Erythroblast (primary cell): Measurements from ENCODE around the gene TNFSF13.
"Not testable (repeated sequence)": the region's sequence is repeated elsewhere in the genome, so short reads cannot be mapped to it uniquely, and the experiment has no call there.

Experiments
- DNase-seq, 2 experiments: peaks; one replicate each; lab custom pipeline; 2025; lab: John Stamatoyannopoulos, UW
- GATA1 ChIP-seq: IDR thresholded peaks from 2 replicates; pipeline ENCODE4 v1.6.1; 2011; ENCODE audit warnings: low read depth, mild to moderate bottlenecking, control low read depth, low read length, moderate library complexity
- POLR2A ChIP-seq: IDR thresholded peaks from 2 replicates; pipeline ENCODE4 v1.6.1; 2011; ENCODE audit warnings: mild to moderate bottlenecking, low read length

TNFSF13 gene

DNA sequence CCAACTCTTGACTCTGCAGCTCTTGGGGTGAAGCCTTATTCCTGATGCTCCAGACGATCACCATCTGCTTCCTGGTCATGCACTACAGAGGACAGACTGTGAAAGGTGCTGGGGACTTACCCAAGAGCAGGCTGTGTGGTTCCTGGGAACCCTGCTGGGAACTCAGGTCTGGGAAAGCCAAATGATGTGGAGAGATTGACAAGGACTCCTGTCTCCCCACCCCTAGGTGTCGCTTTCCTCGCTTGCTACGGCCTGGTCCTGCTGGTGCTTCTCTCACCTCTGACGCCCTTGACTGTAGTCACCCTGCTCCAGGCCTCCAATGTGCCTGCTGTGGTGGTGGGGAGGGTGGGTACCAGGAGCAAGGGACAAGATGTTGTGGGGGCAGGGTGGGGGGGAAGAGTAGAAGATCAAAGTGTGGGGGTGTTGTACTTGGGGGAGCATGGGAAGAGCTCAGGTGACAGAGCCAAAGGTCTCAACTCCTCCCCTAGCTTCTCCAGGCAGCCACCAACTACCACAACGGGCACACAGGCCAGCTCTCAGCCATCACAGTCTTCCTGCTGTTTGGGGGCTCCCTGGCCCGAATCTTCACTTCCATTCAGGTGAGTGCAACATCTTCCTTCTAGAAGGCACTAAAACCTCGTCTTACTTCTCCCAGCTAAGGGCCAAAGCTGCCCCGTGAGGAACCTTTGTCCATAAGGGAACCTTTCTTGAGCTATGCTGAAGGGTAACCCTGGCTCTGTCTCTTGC is 28.3 kb downstream of the TNFSF13 start:
- peak; percentile 48 to 50 for DNase-seq
- no peak for TF ChIP-seq POLR2A
- TF ChIP-seq GATA1, result no peak

- peak; percentile 50 to 64 for DNase-seq
- TF ChIP-seq POLR2A, result no peak
- no peak for TF ChIP-seq GATA1
Measured at GRCh38 chr17:7587420-7588151, 29.0 kb downstream of the TNFSF13 start.

DNA sequence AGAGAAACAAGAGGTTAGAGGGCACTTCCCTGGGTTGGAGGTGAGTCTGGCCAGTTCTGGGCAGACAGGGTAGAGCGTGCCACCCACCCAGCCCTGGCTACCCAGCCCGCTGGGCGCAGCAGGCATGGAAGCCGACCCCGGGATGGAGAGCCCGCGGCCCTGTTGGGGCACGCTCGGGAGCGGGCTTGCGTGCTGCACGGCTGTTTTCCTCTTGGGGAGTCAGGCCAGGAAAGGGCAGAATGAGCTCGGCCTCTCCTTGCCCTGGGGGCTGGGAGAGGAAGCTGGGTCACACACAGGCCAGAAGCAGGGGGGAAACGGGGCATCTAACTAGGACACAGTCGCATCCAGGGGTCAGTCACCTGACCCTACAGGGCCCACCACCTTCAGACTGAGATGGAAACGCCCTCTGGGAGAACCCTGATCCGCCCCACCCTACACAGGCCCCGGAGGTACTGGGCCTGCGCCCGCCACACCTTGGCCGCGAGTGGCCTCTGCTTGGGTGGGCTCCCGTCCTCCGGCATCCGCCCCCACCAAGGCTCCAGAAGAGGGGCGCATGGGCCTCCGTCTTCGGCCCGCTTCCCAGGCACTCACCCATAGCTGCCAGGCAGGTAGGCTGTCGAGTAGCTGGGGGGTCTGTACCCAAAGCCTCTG is 30.1 kb downstream of the TNFSF13 start:
- no peak for DNase-seq
- TF ChIP-seq GATA1 (no peak), POLR2A (no peak)

DNA sequence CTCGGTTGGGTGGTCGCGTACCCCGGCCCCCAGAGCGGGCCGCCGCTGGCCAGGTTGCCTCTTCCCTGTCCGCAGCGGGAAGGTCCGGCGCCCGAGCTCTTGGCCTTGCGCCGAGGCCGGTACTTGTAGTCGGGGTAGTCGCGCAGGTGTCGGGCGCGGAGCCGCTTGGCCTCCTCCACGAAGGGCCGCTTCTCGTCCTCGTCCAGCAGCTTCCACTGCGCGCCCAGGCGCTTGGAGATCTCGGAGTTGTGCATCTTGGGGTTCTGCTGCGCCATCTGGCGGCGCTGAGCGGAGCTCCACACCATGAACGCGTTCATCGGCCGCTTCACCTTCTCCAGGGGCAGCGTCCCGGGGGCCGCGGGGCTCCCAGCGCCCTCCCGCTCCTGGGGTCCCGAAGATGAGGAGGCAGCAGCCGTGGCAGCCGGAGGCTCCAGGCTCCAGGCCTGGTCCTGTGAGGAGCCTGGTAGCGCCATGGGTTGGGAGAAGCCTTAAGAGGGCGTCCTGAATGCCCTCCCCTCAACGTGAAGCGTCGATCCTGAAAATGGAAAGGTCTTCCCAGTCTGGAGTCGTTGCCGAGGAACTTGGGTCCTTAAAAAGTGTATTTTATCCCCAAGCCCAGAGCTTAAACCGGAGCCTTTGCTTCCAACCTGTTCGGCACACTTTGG is 30.8 kb downstream of the TNFSF13 start:
- TF ChIP-seq GATA1 (no peak), POLR2A (peak; percentile 27)
- DNase-seq, result peak; percentile 88 to 91

GRCh38 chr17:7589891-7590691 is 31.5 kb downstream of the TNFSF13 start, which contains the start of gene SOX15:
TSS of gene SOX15 (minus strand) at chr17:7590094. CDS start at chr17:7589676, 418 bp downstream.
- DNase-seq, result no peak
- TF ChIP-seq POLR2A (no peak), GATA1 (no peak)

DNA sequence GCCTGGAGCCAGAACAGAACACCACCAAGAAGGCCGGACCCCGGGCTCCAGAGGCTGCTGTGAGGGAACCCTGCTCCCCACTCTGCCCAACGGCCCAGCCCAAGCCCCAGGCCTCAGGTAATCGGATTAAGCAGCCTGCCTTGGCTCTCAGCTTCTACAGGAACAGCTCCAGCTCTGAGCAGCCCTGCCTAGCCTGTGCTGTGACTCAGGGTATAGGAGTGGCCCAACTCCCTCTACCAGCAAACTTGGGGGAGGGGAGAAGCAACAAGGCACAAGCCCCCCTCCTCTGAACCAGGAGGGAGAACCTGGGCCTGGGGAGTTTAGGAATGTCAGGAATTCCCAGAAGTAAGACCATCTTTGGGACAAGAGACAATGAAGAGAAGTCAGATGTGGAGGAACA is 32.2 kb downstream of the TNFSF13 start:
- DNase-seq, result no peak

DNA sequence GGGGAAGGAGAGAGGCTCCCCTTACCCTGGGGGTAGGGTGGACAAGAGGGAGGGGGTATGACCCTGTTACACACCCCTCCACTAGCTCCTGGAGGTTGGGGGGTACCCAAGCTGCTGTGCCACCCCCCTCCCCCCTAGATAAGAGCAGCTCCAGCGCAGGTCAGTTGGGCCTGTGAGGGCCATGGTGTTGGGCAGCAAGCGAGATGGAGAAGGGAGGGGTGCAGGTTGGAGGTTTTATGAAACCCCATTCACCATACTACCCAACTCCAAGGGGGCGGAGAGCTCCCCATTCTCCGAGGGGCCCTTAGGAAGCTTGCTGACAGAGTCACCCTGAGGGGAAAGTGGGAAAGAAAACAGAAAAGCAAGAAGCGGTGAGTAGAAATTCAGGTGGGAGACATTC is 33.0 kb downstream of the TNFSF13 start:
- TF ChIP-seq POLR2A (no peak), GATA1 (no peak)
- DNase-seq, result no peak

More for the DNA sequence above, 32.2 kb downstream of the TNFSF13 start:
- TF ChIP-seq POLR2A, result no peak
- no peak for TF ChIP-seq GATA1

DNA sequence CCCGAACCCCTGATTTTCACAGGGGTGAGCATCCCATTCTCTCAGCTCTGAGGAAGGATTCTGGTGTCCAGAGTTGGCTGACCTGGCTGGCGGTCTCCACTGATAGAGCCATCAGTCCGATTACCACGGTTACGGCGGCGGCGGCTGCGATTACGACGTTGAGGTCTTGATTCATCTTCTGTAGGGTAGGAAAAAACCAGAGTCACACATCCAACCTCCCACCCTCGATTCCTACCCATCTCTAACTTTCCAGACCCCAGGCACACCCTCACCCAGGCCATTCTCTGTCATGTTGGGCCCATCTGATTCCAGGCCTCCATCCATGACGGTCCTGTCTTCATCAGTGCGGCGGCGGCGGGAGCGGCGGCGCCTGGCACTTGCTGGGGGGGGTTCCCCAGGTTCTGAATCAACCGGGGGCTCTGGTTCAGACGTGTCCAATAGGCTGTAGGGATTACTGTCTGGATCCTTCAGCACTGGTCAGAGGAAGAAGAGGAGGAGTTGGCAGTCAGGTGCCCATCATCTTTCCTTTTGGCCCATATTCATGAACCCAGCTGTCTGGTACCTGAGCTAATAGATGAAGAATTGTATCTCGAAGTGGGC is 34.0 kb downstream of the TNFSF13 start:
- no peak for DNase-seq
- no peak for TF ChIP-seq GATA1
- TF ChIP-seq POLR2A, result no peak

- TF ChIP-seq POLR2A, result no peak
- no peak for TF ChIP-seq GATA1
- no peak for DNase-seq
Measured at GRCh38 chr17:7593296-7593695, 34.7 kb downstream of the TNFSF13 start.

- DNase-seq, result not testable (repeated sequence)
Measured at GRCh38 chr17:7597561-7597960, 39.0 kb downstream of the TNFSF13 start.

DNA sequence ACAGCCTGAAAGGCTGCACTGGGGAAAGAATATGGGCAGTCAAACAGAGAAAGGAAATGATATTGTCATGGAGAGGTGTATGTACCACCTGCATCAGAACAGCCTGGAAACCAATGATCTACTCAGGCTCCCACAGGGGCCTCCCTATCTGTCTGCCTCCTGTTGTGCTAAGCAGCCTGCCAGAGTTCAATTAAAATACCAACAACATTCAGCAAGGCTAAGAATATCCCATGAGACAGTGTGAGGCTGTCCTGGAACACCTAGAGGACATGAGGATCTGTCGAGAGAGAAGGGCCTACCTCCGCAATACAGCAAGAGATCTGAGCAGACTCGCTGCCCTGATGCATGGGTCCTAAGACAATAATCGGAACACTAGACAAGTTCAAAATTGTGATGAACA is 47.7 kb downstream of the TNFSF13 start:
- DNase-seq, result no peak
- TF ChIP-seq GATA1 (no peak), POLR2A (no peak)

DNA sequence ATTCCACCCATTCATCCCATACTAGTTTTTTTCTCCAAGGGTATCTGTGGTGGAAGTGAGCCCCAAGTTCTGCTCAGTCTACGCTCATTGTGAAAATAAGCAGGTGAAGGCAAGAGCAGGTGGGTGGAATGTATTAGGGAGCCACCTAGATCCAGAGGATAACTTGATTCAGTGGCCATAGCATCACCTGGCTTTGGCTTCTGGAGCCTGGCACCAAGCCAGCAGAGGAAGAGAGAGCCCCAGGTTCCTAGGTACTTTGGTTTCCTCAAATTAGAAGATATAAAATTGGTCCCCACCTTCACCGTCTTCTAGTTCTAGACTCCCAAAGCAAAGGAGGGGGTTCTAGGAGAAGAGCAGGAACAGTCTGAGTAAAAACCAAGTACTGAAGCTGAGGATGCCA is 52.1 kb downstream of the TNFSF13 start:
- DNase-seq, result no peak
- TF ChIP-seq GATA1, result no peak
- TF ChIP-seq POLR2A, result no peak
